HL-60 (cell line): Measurements from ENCODE around the gene PTPRQ.

Source experiments
- CTCF ChIP-seq: IDR thresholded peaks from one replicate; pipeline ENCODE4 v1.5.1; 2011; ENCODE audit warnings: low read length, control low read depth, inconsistent platforms; ENCODE audit not compliant: insufficient read depth
- GABPA ChIP-seq: IDR thresholded peaks from 2 replicates; pipeline ENCODE4 v1.6.1; 2012; ENCODE audit warnings: low read depth

- TF ChIP-seq CTCF (no peak), GABPA (no peak)
Measured at GRCh38 chr12:80442426-80443222, 1.4 kb upstream of the PTPRQ start.
